Dendritic cell treated with granulocyte-macrophage colony-stimulating factor and Interleukin-4, amounts not matched to agents 40 ng/mL and 50 ng/mL, for 4 days (primary cell): ENCODE data around the gene PNPLA4.

Experiments used
- H3K27ac Mint-ChIP-seq: one replicate; pipeline ENCODE4 v1.8.0; 2022; ENCODE audit warnings: mild to moderate bottlenecking, mixed read lengths
- H3K27me3 Mint-ChIP-seq: one replicate; pipeline ENCODE4 v1.8.0; 2022; ENCODE audit warnings: mild to moderate bottlenecking, mixed read lengths
- H3K36me3 Mint-ChIP-seq: one replicate; pipeline ENCODE4 v1.8.0; 2022; ENCODE audit warnings: low read depth, mixed read lengths
- H3K4me1 Mint-ChIP-seq: one replicate; pipeline ENCODE4 v1.8.0; 2022; ENCODE audit warnings: low read depth, mixed read lengths
- H3K4me3 Mint-ChIP-seq: one replicate; pipeline ENCODE4 v1.8.0; 2022; ENCODE audit warnings: mild to moderate bottlenecking, moderate library complexity, mixed read lengths
- H3K9me3 Mint-ChIP-seq: one replicate; pipeline ENCODE4 v1.8.0; 2022; ENCODE audit warnings: mixed read lengths
- intact Hi-C: fragments of 100-400 bp; cut with micrococcal nuclease; formaldehyde crosslinking; loops from one replicate; pipeline ENCODE4 v1.15.0; 2022

PNPLA4 gene, protein sequence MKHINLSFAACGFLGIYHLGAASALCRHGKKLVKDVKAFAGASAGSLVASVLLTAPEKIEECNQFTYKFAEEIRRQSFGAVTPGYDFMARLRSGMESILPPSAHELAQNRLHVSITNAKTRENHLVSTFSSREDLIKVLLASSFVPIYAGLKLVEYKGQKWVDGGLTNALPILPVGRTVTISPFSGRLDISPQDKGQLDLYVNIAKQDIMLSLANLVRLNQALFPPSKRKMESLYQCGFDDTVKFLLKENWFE

GRCh38 chrX:7927259-7928167 lies at the start of gene PNPLA4:
PNPLA4 (minus strand) TSS chrX:7927413; CDS start chrX:7926119, 1,294 bp downstream.
- Mint-ChIP-seq H3K27me3 (no peaks in the 10 kb centered on the region), H3K27ac (peak within 1 kb of the TSS; percentile 88), H3K4me1 (no peaks in the 10 kb centered on the region), H3K4me3 (peak within 1 kb of the TSS; percentile 75), H3K36me3 (no peaks in the 10 kb centered on the region), H3K9me3 (no peaks in the 10 kb centered on the region)
- intact Hi-C loops: loop anchor here (10.0 kb wide), 1 partner anchor 783 kb away; the partner anchor contains the start of genes PUDP and STS

DNA sequence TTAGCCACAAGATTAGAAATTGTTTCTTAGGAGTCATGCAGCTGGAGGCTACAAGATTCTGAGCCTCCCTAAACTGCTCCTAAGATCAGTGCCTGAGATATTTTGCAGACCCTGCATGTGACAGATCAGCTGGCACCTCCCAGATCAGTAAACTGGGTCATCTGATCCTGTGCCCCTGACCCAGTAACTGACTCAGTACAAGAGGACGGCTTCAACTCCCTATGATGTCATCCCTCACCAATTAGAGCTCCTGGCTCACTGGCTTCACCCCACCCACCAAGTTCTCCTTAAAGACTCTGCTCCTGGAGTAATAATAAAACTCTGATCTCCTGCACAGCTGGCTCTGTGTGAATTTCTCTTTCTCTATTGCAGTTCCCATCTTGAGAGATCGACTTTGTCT lies 45.4 kb upstream of the PNPLA4 start:
- H3K4me1 Mint-ChIP-seq: no peaks in the 10 kb centered on the region
- no peaks in the 10 kb centered on the region for H3K36me3 Mint-ChIP-seq
- H3K9me3 Mint-ChIP-seq: no peaks in the 10 kb centered on the region
- no peak overlapping the region for H3K4me3 Mint-ChIP-seq
- intact Hi-C loops: no loop called here
- H3K27ac Mint-ChIP-seq: no peak overlapping the region
- no peaks in the 10 kb centered on the region for H3K27me3 Mint-ChIP-seq

DNA sequence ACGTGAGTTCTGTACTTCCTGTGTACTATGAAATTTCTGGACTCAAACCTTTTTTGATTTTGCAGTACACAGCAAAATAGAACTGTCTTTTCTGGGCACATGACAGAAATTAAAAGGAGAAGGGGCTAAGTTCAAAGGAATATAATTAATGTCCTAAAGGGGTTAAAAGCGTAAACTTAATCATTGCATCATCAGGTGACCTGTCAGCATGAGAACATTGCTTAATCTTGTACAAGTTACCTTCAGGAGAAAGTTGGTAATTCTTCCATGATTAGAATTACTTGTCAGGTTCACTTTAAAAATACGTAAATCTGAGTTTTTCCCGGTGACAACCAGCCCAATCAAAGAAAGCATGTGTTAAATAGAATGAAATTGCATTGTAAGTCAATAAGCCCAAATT lies 43.2 kb upstream of the PNPLA4 start:
- Mint-ChIP-seq H3K36me3 (no peaks in the 10 kb centered on the region), H3K4me3 (no peak overlapping the region), H3K27ac (no peak overlapping the region), H3K4me1 (no peaks in the 10 kb centered on the region), H3K9me3 (no peaks in the 10 kb centered on the region), H3K27me3 (no peaks in the 10 kb centered on the region)
- intact Hi-C loops: no loop called here

DNA sequence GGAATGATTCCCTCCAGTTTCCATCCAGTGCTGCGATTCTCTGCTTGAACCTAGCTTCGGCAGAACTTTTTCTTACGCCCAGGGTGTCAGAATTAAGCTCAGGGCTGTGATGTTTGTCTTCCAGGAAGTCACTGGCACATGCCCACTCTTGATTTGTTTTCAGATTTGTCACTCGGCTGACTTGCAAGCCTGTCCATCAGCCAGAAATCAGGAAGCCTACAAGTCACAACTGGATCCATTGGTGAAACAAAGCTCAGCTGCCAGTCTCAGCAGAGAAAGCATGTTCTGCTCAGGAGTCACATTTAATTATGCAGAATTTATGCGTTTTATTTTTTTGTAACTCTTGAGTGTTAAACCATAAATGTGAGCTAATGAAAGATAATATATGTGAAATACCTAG lies 38.2 kb upstream of the PNPLA4 start:
- intact Hi-C loops: no loop called here
- no peak overlapping the region for H3K27ac Mint-ChIP-seq
- no peaks in the 10 kb centered on the region for H3K36me3 Mint-ChIP-seq
- H3K4me3 Mint-ChIP-seq: no peak overlapping the region
- H3K27me3 Mint-ChIP-seq: no peaks in the 10 kb centered on the region
- no peaks in the 10 kb centered on the region for H3K9me3 Mint-ChIP-seq
- H3K4me1 Mint-ChIP-seq: no peaks in the 10 kb centered on the region

- H3K27ac Mint-ChIP-seq: no peak overlapping the region
- no peak overlapping the region for H3K4me3 Mint-ChIP-seq
- intact Hi-C loops: no loop called here
- H3K27me3 Mint-ChIP-seq: no peaks in the 10 kb centered on the region
- H3K9me3 Mint-ChIP-seq: peaks cover 25% of the 10 kb centered on the region
- H3K4me1 Mint-ChIP-seq: peaks cover 7% of the 10 kb centered on the region
- H3K36me3 Mint-ChIP-seq: no peaks in the 10 kb centered on the region
These were observed 33.0 kb upstream of the PNPLA4 start for GRCh38 chrX:7960246-7960645.

DNA sequence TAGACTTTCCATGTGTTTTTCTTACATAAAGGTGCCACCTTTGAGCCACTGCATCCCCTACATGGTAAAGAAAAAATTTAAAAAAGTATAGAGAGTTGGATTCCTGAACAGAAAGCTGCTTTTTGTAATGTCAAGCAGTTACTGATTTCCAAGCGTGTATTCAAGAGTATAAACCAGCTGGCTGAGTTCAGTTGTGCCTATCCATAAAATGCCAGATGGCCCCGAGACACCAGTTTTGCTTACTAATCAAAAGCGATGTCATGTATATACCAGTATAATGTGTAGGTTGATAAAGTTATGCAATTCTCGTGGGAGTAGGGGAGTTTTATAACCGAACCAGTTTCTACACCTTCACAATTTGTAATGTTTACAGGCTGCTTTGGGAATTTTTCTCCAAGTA lies 26.2 kb upstream of the PNPLA4 start:
- H3K4me1 Mint-ChIP-seq: no peaks in the 10 kb centered on the region
- no peaks in the 10 kb centered on the region for H3K36me3 Mint-ChIP-seq
- H3K9me3 Mint-ChIP-seq: peaks cover 16% of the 10 kb centered on the region
- no peaks in the 10 kb centered on the region for H3K27me3 Mint-ChIP-seq
- H3K27ac Mint-ChIP-seq: no peak overlapping the region
- intact Hi-C loops: no loop called here
- no peak overlapping the region for H3K4me3 Mint-ChIP-seq

DNA sequence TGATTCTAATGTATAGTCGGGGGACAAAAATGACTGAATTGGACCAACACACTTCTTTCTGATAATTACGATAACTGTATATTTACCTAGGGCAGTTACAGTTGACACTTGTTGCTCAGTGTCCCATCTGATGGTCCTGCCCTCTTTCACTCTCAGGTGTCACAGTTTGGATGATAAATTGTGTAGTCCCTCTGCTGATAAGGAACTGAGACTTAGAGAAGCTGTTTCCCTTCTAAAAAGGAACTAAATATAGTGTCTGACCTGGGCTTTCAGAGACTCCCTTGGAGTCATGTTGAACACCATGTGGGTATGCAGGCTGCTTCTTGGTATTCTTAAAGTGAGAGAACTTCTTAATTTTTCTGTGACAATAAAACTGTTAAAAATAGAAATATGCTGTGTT lies 23.7 kb upstream of the PNPLA4 start:
- H3K9me3 Mint-ChIP-seq: peaks cover 1% of the 10 kb centered on the region
- no peak overlapping the region for H3K4me3 Mint-ChIP-seq
- intact Hi-C loops: no loop called here
- H3K27me3 Mint-ChIP-seq: no peaks in the 10 kb centered on the region
- no peaks in the 10 kb centered on the region for H3K36me3 Mint-ChIP-seq
- H3K4me1 Mint-ChIP-seq: no peaks in the 10 kb centered on the region
- no peak overlapping the region for H3K27ac Mint-ChIP-seq

DNA sequence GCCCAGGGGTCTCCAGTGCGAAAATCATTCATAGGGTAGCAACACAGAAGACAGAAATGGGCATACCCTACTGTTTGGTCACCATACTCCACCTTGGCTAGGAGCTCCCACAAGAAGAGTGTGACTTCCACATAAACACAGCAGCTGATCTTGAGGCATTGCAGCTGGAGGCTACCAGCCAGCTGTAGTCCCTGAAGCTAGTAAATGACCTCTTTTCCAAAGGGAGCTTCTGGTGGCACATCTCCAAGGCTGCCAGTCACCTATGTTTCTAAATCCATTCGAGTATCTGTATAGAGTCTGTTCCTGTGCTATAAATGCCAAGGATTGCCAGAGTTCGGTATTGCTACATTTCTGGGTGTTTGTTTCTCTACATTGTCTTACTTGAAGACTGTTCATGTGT lies 21.3 kb upstream of the PNPLA4 start:
- Mint-ChIP-seq H3K36me3 (no peaks in the 10 kb centered on the region), H3K4me1 (no peaks in the 10 kb centered on the region), H3K27ac (no peak overlapping the region), H3K27me3 (no peaks in the 10 kb centered on the region), H3K4me3 (no peak overlapping the region), H3K9me3 (no peaks in the 10 kb centered on the region)
- intact Hi-C loops: no loop called here

DNA sequence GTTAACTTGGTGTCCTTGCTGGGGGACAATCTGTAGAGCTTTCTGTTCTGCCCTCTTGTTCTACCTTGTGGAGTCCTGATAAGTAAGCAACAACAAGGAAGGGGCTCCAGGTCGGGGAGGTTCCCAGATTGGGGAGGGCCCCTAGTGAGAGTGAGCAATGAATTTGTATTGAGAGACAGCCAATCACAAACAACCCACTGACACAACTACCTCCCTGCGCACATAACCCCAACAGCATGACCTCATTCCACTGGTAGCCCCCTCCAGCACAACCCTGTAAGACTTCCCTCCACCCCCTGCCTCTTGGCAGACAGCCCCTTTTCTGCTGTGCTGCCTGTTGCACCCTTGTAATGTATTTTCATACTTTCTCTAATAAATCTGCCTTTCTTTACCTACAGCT lies 19.7 kb upstream of the PNPLA4 start:
- H3K27ac Mint-ChIP-seq: no peak overlapping the region
- no peaks in the 10 kb centered on the region for H3K9me3 Mint-ChIP-seq
- H3K4me1 Mint-ChIP-seq: no peaks in the 10 kb centered on the region
- no peaks in the 10 kb centered on the region for H3K27me3 Mint-ChIP-seq
- intact Hi-C loops: no loop called here
- H3K36me3 Mint-ChIP-seq: no peaks in the 10 kb centered on the region
- H3K4me3 Mint-ChIP-seq: no peak overlapping the region

DNA sequence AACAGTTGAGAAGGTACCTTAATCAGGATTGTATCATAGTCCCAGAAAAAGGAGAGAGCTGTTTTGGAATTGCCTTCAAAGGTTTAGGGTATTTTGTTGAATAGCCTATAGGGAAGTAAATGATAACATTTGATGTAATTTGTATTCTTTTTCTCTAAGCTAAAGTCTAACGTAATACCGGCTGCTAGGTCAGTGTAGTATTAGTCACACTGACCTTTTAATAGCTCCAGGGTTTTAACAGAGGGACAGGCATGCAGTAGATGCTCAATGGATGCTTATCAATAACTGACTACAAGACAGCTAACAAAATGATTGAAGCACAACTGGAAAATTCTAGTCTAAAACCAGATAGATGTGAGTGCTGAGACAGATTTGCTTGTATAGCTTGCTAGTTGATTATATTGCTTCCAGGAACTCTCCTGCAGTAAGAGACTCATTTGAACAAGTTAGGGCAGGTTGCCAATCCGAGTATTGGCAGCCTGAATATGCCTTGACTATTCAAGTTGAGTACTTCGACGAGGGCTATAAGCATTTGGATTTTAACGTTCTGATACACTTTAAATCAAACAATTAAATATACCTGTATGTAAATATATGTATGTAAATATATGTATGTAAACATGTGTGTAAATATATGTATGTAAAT lies 16.5 kb upstream of the PNPLA4 start:
- Mint-ChIP-seq H3K36me3 (no peaks in the 10 kb centered on the region), H3K4me3 (no peak overlapping the region), H3K27me3 (no peaks in the 10 kb centered on the region), H3K9me3 (no peaks in the 10 kb centered on the region), H3K27ac (no peak overlapping the region), H3K4me1 (no peaks in the 10 kb centered on the region)
- intact Hi-C loops: no loop called here

DNA sequence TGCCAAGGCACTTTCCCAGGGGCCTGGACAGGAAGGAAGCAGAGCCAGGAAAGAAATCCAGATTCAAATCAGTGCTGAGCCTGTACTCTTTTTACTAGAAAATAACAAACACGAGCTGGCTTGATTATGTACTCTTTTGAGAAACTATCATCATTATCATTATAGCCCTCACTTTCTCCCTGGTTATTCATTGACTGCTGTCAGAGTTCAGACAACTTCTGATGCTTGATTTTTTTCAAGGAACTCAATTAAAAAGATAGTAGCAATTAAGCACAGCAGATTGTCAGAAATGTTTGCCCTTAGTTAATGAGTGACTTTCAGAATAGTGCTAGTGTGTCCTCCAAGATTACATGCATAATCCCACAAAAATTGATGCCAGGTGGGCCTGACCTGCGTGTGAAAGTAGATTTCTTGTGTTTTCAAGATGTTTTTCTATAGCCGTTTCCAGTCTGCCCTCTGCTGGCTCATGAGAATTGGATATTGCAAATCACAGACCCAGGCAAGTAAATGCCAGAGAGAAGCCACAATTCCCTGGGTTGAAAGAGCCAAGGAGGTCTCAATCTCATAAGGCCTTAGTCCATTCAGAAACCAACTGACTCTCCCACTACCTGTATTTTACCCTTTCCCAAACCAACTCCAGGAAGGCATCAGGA lies 14.3 kb upstream of the PNPLA4 start:
- H3K4me3 Mint-ChIP-seq: no peak overlapping the region
- H3K9me3 Mint-ChIP-seq: no peaks in the 10 kb centered on the region
- no peaks in the 10 kb centered on the region for H3K36me3 Mint-ChIP-seq

DNA sequence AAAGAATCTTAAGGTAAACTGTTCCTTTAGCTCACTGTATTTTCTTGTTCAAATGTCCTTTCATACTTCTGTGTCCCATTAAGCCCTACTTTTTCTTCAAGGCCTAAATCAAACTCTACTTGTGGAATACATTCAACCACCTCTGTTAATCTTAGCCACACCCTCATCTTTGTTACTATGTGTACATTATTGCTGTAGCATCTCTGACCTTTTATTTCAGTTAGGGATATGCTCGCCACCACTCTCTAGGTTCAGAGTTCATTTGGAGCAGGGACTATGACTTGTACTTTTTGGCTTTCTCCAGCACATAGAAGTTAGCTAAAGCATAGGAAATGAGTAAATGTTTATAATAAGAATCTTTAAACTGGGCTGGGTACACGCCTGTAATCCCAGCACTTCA lies 6.8 kb upstream of the PNPLA4 start:
- Mint-ChIP-seq H3K9me3 (no peaks in the 10 kb centered on the region), H3K27me3 (no peaks in the 10 kb centered on the region), H3K36me3 (no peaks in the 10 kb centered on the region), H3K4me1 (no peaks in the 10 kb centered on the region), H3K4me3 (no peak overlapping the region), H3K27ac (no peak overlapping the region)
- intact Hi-C loops: no loop called here

More for the DNA sequence above, 14.3 kb upstream of the PNPLA4 start:
- intact Hi-C loops: no loop called here
- no peak overlapping the region for H3K27ac Mint-ChIP-seq
- no peaks in the 10 kb centered on the region for H3K27me3 Mint-ChIP-seq
- H3K4me1 Mint-ChIP-seq: no peaks in the 10 kb centered on the region

DNA sequence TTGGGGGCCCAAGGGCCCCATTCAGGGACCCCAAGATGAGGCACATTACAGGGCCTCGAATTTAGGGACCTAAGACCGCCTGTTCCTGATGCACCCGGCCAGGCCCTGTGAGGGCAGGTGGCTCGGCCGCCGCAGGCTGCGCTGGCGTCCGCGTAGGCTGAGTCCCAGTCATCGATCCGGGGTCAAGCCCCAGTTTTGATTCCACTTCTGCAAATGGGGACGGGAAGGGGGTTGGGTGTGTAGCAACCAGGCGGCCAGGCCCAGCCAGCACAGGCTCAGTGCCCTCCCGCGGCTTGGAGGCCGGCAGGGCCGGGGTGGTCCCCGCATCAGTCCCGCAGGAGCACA lies 327 bp downstream of the PNPLA4 start:
- H3K4me1 Mint-ChIP-seq: no peaks in the 10 kb centered on the region
- H3K36me3 Mint-ChIP-seq: no peaks in the 10 kb centered on the region
- no peaks in the 10 kb centered on the region for H3K27me3 Mint-ChIP-seq
- peak overlapping the region; percentile 75 for H3K4me3 Mint-ChIP-seq
- peak overlapping the region; percentile 88 for H3K27ac Mint-ChIP-seq
- intact Hi-C loops: loop anchor here (10.0 kb wide), 1 partner anchor 782 kb away; the partner anchor contains the start of genes PUDP and STS
- no peaks in the 10 kb centered on the region for H3K9me3 Mint-ChIP-seq

- H3K9me3 Mint-ChIP-seq: no peaks in the 10 kb centered on the region
- peaks cover under 1% of the 10 kb centered on the region for H3K36me3 Mint-ChIP-seq
- intact Hi-C loops: loop anchor here (10.0 kb wide), 1 partner anchor 782 kb away; the partner anchor contains the start of genes PUDP and STS
- no peaks in the 10 kb centered on the region for H3K4me1 Mint-ChIP-seq
- peak overlapping the region; percentile 75 for H3K4me3 Mint-ChIP-seq
- peak overlapping the region; percentile 88 for H3K27ac Mint-ChIP-seq
- H3K27me3 Mint-ChIP-seq: no peaks in the 10 kb centered on the region
These were observed 712 bp downstream of the PNPLA4 start for GRCh38 chrX:7926501-7926900.
